Choroid plexus epithelial cell (primary cell): ENCODE measurements around the gene DPP6.

Experiments
- DNase-seq: peaks from one replicate; pipeline ENCODE4 v3.0.0-alpha.2; 2010; ENCODE audit warnings: low read depth
- H3K4me3 ChIP-seq: 2 replicates; pipeline ENCODE4 v1.5.1; 2011; ENCODE audit warnings: low read depth, mild to moderate bottlenecking, control low read depth, low read length, moderate library complexity
- CTCF ChIP-seq: conservative IDR thresholded peaks from 2 replicates; pipeline ENCODE4 v1.5.1; 2011; ENCODE audit warnings: low read depth, mild to moderate bottlenecking, control low read depth, inconsistent platforms, low read length, moderate library complexity

The DPP6 gene

GRCh38 chr7:154876516-154876915 lies 824.3 kb downstream of the DPP6 start:
- no peak for TF ChIP-seq CTCF
- H3K4me3 ChIP-seq, result no peak overlapping the region
- DNase-seq, result no peak

DNA sequence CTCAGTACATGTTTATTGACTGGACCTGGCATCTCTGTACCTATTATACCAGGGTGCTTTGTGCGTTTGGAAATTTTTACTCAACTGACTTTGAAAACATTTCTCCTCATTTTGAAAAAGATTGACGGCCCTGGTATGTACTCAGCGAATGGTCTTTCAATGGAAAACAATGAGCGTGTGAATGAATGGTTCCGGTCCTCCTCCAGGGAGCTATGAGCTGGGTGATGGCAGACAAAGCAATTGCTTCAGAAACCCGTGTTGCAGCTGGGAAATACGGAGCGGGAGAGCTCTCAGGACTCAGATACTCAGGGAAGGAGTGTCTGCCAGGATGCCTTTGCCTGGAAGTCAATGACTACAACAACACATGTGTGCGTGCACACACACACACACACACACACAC lies 824.8 kb downstream of the DPP6 start:
- DNase-seq, result no peak
- no peak for TF ChIP-seq CTCF
- H3K4me3 ChIP-seq, result no peak overlapping the region

GRCh38 chr7:154879629-154880028 lies 827.4 kb downstream of the DPP6 start:
- no peak for TF ChIP-seq CTCF
- H3K4me3 ChIP-seq, result no peak overlapping the region
- no peak for DNase-seq

DNA sequence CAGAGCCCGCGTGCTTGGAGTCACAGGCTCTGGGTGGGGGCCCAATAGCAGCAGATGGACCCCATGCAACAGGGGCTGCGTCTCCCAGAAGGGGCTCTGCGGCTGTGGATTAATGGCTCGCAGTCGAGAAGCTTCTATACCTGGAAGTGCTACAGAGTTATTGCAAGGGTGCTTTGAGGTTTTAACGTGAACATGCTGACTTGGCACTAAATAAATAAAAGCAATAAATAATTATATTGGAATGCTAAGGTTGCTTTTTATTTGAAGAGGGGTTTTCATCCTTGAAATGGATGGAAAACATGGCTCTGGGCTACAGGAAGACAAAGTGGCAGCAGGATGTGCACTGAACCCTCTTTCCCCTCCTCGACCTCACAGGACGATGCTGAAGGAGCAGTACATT lies 828.3 kb downstream of the DPP6 start:
- no peak overlapping the region for H3K4me3 ChIP-seq
- TF ChIP-seq CTCF, result no peak
- no peak for DNase-seq

DNA sequence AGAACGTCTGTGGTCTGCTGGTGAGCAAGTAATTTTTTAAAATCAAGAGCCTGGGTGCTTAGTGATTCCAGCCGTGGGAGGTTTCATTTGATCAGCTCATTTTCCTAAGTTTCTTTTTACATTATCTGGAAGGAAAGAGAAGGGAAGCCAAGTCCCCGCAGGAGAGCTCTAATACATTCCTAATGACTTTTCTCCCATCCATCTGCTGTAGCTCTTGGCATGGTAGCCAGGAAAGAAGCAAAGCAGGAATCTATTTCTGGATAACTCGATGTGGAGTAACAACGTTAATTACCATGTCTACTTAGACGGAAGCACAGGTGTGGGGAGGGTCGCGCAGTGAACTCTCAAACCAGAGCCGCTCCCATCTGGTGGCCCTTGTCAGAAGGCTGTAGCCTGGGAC lies 828.8 kb downstream of the DPP6 start:
- TF ChIP-seq CTCF, result no peak
- no peak for DNase-seq
- no peak overlapping the region for H3K4me3 ChIP-seq

GRCh38 chr7:154881526-154881925 lies 829.3 kb downstream of the DPP6 start:
- no peak for DNase-seq
- no peak overlapping the region for H3K4me3 ChIP-seq
- no peak for TF ChIP-seq CTCF

DNA sequence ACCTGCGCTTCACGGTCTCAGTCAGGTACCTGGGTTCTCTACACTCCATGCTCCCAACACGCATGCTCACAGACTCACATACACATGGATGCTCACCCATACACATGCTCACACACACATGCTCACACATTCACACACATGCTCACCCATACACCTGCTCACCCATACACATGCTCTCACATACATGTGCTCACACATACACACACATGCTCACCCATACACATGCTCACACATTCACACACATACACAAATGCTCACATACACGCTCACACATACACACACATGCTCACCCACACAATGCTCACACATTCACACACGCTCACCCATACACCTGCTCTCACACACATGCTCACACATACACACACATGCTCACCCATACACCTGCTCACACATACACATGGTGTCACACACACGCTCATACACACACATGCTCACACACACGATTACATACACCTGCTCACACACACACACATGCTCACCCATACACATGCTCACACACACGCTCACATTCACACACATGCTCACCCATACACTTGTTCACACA lies 830.8 kb downstream of the DPP6 start:
- H3K4me3 ChIP-seq, result no peak overlapping the region
- TF ChIP-seq CTCF, result no peak
- no peak for DNase-seq
